HL-60 (cell line): ENCODE measurements around the gene ERICH4.
"Not testable (repeated sequence)": the region's sequence is repeated elsewhere in the genome, so short reads cannot be mapped to it uniquely, and the experiment has no call there.

Source experiments
- DNase-seq, 2 experiments: peaks; one replicate each; pipeline ENCODE4 v3.0.0-alpha.2; 2010 to 2020; ENCODE audit warnings: low read depth in 1 of 2, low spot score in 1 of 2
- H3K27ac ChIP-seq: fragments of 250-450 bp; sonication (Bioruptor Pico); replicated peaks from 2 replicates; pipeline ENCODE4 v1.5.1; 2020; ENCODE audit warnings: mild to moderate bottlenecking, moderate library complexity
- H3K27me3 ChIP-seq: fragments of 250-450 bp; sonication (Bioruptor Pico); 2 replicates; pipeline ENCODE4 v1.5.1; 2021; ENCODE audit warnings: mild to moderate bottlenecking, moderate library complexity; ENCODE audit not compliant: insufficient read depth, poor library complexity, severe bottlenecking
- H3K4me3 ChIP-seq: replicated peaks from 2 replicates; pipeline ENCODE4 v1.5.1; 2011; ENCODE audit warnings: mild to moderate bottlenecking, control low read depth, low read length; ENCODE audit not compliant: insufficient read depth
- CTCF ChIP-seq: IDR thresholded peaks from one replicate; pipeline ENCODE4 v1.5.1; 2011; ENCODE audit warnings: low read length, control low read depth, inconsistent platforms; ENCODE audit not compliant: insufficient read depth
- GABPA ChIP-seq: IDR thresholded peaks from 2 replicates; pipeline ENCODE4 v1.6.1; 2012; ENCODE audit warnings: low read depth
- POLR2AphosphoS5 ChIP-seq: IDR thresholded peaks from 2 replicates; pipeline ENCODE4 v1.6.1; 2012; ENCODE audit warnings: low read depth
- REST ChIP-seq: IDR thresholded peaks from 2 replicates; pipeline ENCODE4 v1.6.1; 2012; ENCODE audit warnings: low read depth; ENCODE audit not compliant: insufficient replicate concordance
- SPI1 ChIP-seq: IDR thresholded peaks from 2 replicates; pipeline ENCODE4 v1.6.1; 2012; ENCODE audit warnings: low read depth, mild to moderate bottlenecking, borderline replicate concordance

ERICH4 gene

GRCh38 chr19:41455936-41456335 is 13.0 kb downstream of the ERICH4 start:
- Histone ChIP-seq H3K27me3 (peaks cover 14% of the 10 kb centered on the region), H3K4me3 (no peak overlapping the region), H3K27ac (no peak overlapping the region)
- no peak for DNase-seq
- TF ChIP-seq SPI1 (no peak), REST (no peak), POLR2AphosphoS5 (no peak), CTCF (no peak), GABPA (no peak)

GRCh38 chr19:41456342-41456918 is 13.5 kb downstream of the ERICH4 start:
- TF ChIP-seq REST (no peak), CTCF (no peak), POLR2AphosphoS5 (no peak), GABPA (no peak)
- H3K27me3 ChIP-seq = peaks cover 14% of the 10 kb centered on the region
- DNase-seq = no peak
- no peak overlapping the region for H3K27ac ChIP-seq
- no peak overlapping the region for H3K4me3 ChIP-seq

GRCh38 chr19:41457241-41457640 is 14.3 kb downstream of the ERICH4 start:
- DNase-seq = no peak
- Histone ChIP-seq H3K4me3 (no peak overlapping the region), H3K27me3 (peaks cover 14% of the 10 kb centered on the region), H3K27ac (no peak overlapping the region)
- TF ChIP-seq REST (no peak), GABPA (no peak)

GRCh38 chr19:41462497-41462896 is 19.5 kb downstream of the ERICH4 start:
- Histone ChIP-seq H3K27me3 (peaks cover 7% of the 10 kb centered on the region), H3K27ac (no peak overlapping the region), H3K4me3 (no peak overlapping the region)
- no peak for TF ChIP-seq SPI1
- DNase-seq = no peak

- not testable (repeated sequence) for H3K27ac ChIP-seq, H3K4me3 ChIP-seq, H3K27me3 ChIP-seq
- DNase-seq = peak in 1 of 2 experiments; percentile 35
These were observed 20.6 kb downstream of the ERICH4 start for GRCh38 chr19:41463257-41464256.
